ENCODE data around the gene FRMD4A.

DNA sequence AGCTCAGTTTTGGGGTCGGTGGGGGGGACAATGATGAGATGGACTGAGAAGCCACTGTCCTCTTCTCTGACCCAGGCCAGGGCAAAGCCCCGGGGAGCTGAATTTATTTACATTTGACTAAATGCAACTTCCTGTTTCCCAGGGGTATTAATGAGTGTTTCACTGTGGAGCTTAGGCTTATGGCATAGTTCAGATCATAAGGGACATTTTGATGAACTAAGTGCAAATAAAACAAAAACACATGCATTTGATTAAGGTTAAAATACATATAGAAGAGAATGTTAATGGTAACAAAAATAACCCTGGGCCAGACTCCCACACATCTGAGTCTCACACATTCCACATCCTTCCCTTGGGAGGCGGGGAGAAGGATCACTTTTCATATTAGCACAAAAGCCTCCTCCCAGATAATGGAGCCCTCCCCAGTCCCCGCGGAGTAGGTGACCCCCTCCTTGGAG is 320.6 kb downstream of the FRMD4A start:
- TF ChIP-seq EP300 (IDR thresholded peaks at IDR 0.05) (no peak), POLR2A (IDR thresholded peaks at IDR 0.05) (no peak), POLR2AphosphoS5 (IDR thresholded peaks at IDR 0.05) (no peak)
- TF ChIP-seq, protein P1, sequence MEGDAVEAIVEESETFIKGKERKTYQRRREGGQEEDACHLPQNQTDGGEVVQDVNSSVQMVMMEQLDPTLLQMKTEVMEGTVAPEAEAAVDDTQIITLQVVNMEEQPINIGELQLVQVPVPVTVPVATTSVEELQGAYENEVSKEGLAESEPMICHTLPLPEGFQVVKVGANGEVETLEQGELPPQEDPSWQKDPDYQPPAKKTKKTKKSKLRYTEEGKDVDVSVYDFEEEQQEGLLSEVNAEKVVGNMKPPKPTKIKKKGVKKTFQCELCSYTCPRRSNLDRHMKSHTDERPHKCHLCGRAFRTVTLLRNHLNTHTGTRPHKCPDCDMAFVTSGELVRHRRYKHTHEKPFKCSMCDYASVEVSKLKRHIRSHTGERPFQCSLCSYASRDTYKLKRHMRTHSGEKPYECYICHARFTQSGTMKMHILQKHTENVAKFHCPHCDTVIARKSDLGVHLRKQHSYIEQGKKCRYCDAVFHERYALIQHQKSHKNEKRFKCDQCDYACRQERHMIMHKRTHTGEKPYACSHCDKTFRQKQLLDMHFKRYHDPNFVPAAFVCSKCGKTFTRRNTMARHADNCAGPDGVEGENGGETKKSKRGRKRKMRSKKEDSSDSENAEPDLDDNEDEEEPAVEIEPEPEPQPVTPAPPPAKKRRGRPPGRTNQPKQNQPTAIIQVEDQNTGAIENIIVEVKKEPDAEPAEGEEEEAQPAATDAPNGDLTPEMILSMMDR (IDR thresholded peaks at IDR 0.05): no peak

All from stomach (tissue), 4 donors.